ENCODE data around the gene DBN1.

DNA sequence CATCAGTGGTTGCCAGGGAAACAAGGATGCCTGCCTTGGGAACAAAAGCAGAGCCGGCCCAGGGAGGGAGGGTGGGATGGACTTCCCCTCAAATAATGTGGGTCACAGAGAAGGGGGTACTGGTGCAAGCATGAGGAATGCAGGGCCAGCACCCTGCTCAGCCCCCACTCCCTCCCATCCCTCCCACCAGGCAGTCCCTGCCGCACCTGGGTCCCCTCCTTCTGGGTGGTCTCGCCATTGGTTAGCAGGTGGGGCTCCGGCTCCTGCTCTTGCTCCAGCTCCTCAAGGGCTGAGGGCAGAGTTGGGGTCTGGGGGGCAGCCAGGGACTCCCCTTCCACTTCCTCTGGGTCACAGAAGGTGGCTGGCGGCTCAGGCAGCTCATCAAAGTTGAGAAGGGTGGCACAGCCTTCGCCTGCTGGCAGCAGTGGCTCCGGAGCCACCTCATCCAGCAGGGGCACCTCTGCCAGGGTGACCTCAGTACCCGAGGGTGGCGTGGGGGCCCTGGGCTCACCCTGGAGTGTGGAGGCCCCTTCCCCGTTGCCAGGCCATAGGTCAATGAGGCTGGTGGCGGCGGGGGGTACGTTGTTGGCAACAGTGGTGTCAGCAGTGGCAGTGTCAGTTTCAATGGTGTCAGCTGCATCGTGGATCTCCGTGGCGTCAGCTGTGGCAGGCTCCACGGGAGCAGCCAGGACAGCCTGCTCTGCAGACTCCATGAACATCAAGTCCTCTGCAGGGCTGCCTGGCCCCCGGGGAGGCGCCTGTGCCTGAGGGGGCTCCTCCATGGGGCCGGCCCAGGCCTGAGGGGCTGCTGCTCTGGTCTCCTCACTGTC, 15.4 kb downstream of the DBN1 start:
- TF ChIP-seq POLR2A (IDR thresholded peaks at IDR 0.05), result no peak
- TF ChIP-seq, protein P1, sequence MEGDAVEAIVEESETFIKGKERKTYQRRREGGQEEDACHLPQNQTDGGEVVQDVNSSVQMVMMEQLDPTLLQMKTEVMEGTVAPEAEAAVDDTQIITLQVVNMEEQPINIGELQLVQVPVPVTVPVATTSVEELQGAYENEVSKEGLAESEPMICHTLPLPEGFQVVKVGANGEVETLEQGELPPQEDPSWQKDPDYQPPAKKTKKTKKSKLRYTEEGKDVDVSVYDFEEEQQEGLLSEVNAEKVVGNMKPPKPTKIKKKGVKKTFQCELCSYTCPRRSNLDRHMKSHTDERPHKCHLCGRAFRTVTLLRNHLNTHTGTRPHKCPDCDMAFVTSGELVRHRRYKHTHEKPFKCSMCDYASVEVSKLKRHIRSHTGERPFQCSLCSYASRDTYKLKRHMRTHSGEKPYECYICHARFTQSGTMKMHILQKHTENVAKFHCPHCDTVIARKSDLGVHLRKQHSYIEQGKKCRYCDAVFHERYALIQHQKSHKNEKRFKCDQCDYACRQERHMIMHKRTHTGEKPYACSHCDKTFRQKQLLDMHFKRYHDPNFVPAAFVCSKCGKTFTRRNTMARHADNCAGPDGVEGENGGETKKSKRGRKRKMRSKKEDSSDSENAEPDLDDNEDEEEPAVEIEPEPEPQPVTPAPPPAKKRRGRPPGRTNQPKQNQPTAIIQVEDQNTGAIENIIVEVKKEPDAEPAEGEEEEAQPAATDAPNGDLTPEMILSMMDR (IDR thresholded peaks at IDR 0.05), result no peak
- no peak for TF ChIP-seq EP300 (IDR thresholded peaks at IDR 0.05; ENCODE audit: low read depth)
- TF ChIP-seq POLR2AphosphoS5 (IDR thresholded peaks at IDR 0.05), result no peak

All from transverse colon (tissue), 4 donors.